ENCODE data around the gene PLEKHA4. TPM values are rescaled to one million over a fixed set of nuclear protein-coding genes. Genes with fewer than 3 reads are reported as not detected.
A peak's percentile ranks its signal among the peaks of the same experiment; 100 is the strongest.
"Not testable (repeated sequence)": the region's sequence is repeated elsewhere in the genome, so short reads cannot be mapped to it uniquely, and the experiment has no call there.

The PLEKHA4 gene
- total RNA-seq, 2 donors from 2014 or later = 9.4 to 22.9 TPM

DNA sequence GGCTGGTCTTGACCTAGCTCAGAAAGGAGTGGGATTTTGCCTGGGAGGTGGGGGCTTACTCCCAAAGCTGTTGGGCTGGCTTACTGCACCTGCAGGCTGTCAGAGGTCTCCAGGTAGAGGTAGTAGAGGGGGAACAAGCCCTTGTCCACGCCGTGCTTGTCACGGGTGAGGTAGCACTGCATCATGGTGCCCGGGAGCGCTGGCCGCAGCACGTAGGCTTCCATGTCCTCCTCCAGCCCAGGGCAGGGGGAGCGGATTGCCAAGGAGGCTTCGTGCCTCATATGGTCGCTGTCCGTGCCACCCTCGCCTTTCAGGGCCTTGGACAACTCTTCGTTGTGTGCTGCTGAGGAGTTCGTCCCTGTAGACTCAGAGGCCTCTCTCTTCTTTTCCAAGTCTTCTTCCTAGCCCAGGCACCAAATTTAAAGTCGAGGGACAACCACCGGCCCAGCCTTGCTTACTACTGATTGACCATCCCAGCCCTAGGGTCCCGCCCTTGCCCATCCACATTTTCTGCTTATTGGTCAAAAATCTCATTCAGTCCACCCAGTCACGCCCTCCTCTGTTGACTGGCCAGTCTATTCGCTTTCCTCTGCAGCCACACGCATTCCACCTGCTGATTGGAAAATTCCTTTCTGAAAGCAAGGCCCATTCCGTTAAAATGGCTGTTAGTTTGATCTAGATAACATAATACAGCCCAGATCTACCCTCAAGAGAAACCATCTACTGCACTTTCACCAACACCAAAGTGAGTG, 19.6 kb upstream of the PLEKHA4 start:
- TF ChIP-seq, protein P1, sequence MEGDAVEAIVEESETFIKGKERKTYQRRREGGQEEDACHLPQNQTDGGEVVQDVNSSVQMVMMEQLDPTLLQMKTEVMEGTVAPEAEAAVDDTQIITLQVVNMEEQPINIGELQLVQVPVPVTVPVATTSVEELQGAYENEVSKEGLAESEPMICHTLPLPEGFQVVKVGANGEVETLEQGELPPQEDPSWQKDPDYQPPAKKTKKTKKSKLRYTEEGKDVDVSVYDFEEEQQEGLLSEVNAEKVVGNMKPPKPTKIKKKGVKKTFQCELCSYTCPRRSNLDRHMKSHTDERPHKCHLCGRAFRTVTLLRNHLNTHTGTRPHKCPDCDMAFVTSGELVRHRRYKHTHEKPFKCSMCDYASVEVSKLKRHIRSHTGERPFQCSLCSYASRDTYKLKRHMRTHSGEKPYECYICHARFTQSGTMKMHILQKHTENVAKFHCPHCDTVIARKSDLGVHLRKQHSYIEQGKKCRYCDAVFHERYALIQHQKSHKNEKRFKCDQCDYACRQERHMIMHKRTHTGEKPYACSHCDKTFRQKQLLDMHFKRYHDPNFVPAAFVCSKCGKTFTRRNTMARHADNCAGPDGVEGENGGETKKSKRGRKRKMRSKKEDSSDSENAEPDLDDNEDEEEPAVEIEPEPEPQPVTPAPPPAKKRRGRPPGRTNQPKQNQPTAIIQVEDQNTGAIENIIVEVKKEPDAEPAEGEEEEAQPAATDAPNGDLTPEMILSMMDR (IDR thresholded peaks at IDR 0.05) = no peak
- no peak for TF ChIP-seq POLR2A (IDR thresholded peaks at IDR 0.05)
- TF ChIP-seq POLR2AphosphoS5 (IDR thresholded peaks at IDR 0.05) = no peak
- WGBS = 92% methylated on average over 21 of the region's 21 CpGs
- Histone ChIP-seq H3K4me3 (no peak overlapping the region), H3K4me1 (replicated peaks) (no peaks in the 10 kb centered on the region), H3K27ac (no peak overlapping the region), H3K9me3 (no peaks in the 10 kb centered on the region), H3K27me3 (replicated peaks; ENCODE audit: insufficient read depth) (no peaks in the 10 kb centered on the region), H3K36me3 (no peaks in the 10 kb centered on the region)
- DNase-seq (ENCODE audit: low spot score) = no peak
- intact Hi-C loops (cut with DNase I) = no loop called here

- no peak for DNase-seq (ENCODE audit: low spot score)
- Histone ChIP-seq H3K4me1 (replicated peaks) (no peaks in the 10 kb centered on the region), H3K4me3 (no peak overlapping the region), H3K27me3 (replicated peaks; ENCODE audit: insufficient read depth) (no peaks in the 10 kb centered on the region), H3K27ac (no peak overlapping the region), H3K9me3 (no peaks in the 10 kb centered on the region), H3K36me3 (no peaks in the 10 kb centered on the region)
- WGBS = 97% methylated on average over 7 of the region's 7 CpGs
- TF ChIP-seq, protein P1 (IDR thresholded peaks at IDR 0.05) = no peak
- no peak for TF ChIP-seq POLR2AphosphoS5 (IDR thresholded peaks at IDR 0.05)
- no peak for TF ChIP-seq POLR2A (IDR thresholded peaks at IDR 0.05)
- intact Hi-C loops (cut with DNase I) = no loop called here
These were observed 15.3 kb upstream of the PLEKHA4 start for GRCh38 chr19:48883726-48884125.

DNA sequence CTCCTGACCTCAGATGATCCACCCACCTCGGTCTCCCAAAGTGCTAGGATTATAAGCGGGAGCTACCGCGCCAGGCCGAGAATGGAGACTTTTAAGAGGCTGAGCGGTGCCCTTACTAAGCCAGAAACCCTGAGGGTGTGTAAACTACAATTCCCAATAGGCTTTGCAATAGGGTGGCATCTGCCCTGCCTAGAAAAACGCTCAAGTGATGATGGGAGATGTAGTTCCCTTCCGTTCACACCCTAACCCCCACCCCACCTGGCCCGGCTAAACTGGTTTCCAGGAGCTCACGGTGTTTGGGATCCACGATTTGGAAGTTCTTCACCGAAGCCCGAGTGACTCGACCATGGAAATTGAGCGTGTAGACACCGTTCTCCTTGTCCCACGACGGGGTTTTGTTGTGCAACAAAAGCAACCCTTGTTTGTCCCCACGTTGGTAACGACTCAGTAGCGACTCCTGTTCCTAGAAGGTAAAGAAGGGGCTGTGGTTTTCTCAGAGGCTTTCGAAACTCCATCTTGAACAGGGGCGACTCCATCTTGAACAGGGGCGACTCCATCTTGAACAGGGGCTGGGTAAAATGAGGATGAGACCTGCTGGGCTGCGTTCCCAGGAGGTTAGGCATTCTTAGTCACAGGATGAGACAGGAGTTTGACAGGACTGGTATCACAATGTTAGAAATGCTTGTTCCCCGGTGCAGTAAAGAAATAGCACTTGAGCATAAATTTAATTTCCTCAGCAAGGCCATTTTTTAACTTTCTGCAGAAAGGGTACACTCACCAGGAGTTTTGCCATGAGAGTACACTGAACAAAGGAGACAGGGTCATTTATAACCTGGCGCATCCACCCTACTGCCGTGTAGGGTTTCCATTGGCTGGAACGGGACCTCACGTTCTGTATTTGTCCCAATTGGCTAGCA, 13.6 kb upstream of the PLEKHA4 start:
- 82% methylated on average over 30 of the region's 30 CpGs for WGBS
- Histone ChIP-seq H3K9me3 (no peaks in the 10 kb centered on the region), H3K27ac (no peak overlapping the region), H3K4me3 (no peak overlapping the region), H3K4me1 (replicated peaks) (no peaks in the 10 kb centered on the region), H3K27me3 (replicated peaks; ENCODE audit: insufficient read depth) (no peaks in the 10 kb centered on the region), H3K36me3 (no peaks in the 10 kb centered on the region)
- TF ChIP-seq POLR2A (IDR thresholded peaks at IDR 0.05) (no peak), POLR2AphosphoS5 (IDR thresholded peaks at IDR 0.05) (peak; percentile 21)
- intact Hi-C loops (cut with DNase I) = no loop called here
- no peak for DNase-seq (ENCODE audit: low spot score)

- H3K36me3 ChIP-seq; H3K27ac ChIP-seq; intact Hi-C loops (cut with DNase I); H3K27me3 ChIP-seq (replicated peaks; ENCODE audit: insufficient read depth); H3K4me3 ChIP-seq; H3K4me1 ChIP-seq (replicated peaks); H3K9me3 ChIP-seq; DNase-seq (ENCODE audit: low spot score): not testable (repeated sequence)
- WGBS = 87% methylated on average over 9 of the region's 9 CpGs
These were observed 11.3 kb upstream of the PLEKHA4 start for GRCh38 chr19:48879696-48880095.

GRCh38 chr19:48879025-48879637, 10.7 kb upstream of the PLEKHA4 start:
- no peaks in the 10 kb centered on the region for H3K27me3 ChIP-seq (replicated peaks; ENCODE audit: insufficient read depth)
- no peaks in the 10 kb centered on the region for H3K9me3 ChIP-seq
- H3K36me3 ChIP-seq = no peaks in the 10 kb centered on the region
- 91% methylated on average over 13 of the region's 13 CpGs for WGBS
- TF ChIP-seq, protein P1 (IDR thresholded peaks at IDR 0.05) = no peak
- TF ChIP-seq POLR2A (IDR thresholded peaks at IDR 0.05) (no peak), POLR2AphosphoS5 (IDR thresholded peaks at IDR 0.05) (no peak)
- intact Hi-C loops (cut with DNase I) = no loop called here
- peaks cover 7% of the 10 kb centered on the region for H3K4me1 ChIP-seq (replicated peaks)
- H3K4me3 ChIP-seq = no peak overlapping the region
- H3K27ac ChIP-seq = no peak overlapping the region
- DNase-seq (ENCODE audit: low spot score) = no peak
